DND-41 (cell line): ENCODE results near the gene RAMACL.
"Not testable (repeated sequence)": the region's sequence is repeated elsewhere in the genome, so short reads cannot be mapped to it uniquely, and the experiment has no call there.

Experiments used
- ATAC-seq: fragments of 200-7000 bp; cut with Tn5 transposase; 3 replicates; pipeline ENCODE4 v1.9.1; 2021; ENCODE audit warnings: low read depth; ENCODE audit not compliant: insufficient read depth
- DNase-seq: peaks from one replicate; pipeline ENCODE4 v3.0.0-alpha.2; 2020
- H2AFZ ChIP-seq: 2 replicates; pipeline ENCODE4 v1.6.0; 2012; ENCODE audit warnings: low read depth, low read length
- H3K27ac ChIP-seq: 2 replicates; pipeline ENCODE4 v1.5.1; 2012; ENCODE audit warnings: low read length, inconsistent platforms
- H3K27me3 ChIP-seq: fragments of 200-600 bp; sonication (generic); 2 replicates; pipeline ENCODE4 v1.6.0; 2012; ENCODE audit warnings: low read length, mild to moderate bottlenecking, inconsistent platforms; ENCODE audit not compliant: insufficient read depth, poor library complexity
- H3K36me3 ChIP-seq: 2 replicates; pipeline ENCODE4 v1.5.1; 2012; ENCODE audit warnings: low read length, inconsistent platforms; ENCODE audit not compliant: insufficient read depth
- H3K4me1 ChIP-seq: 2 replicates; pipeline ENCODE4 v1.5.1; 2012; ENCODE audit warnings: mild to moderate bottlenecking, low read length; ENCODE audit not compliant: insufficient read depth
- H3K4me2 ChIP-seq: 2 replicates; pipeline ENCODE4 v1.6.0; 2012; ENCODE audit warnings: mild to moderate bottlenecking, moderate library complexity, low read length, inconsistent platforms; ENCODE audit not compliant: insufficient read depth
- H3K4me3 ChIP-seq, 2 experiments: fragments of 200-600 bp in 1 of 2; shearing (Covaris generic) in 1 of 2; 2 replicates each; pipeline ENCODE4 v1.5.1; 2012 to 2016; ENCODE audit warnings: inconsistent platforms in 2 of 2, low read length in 2 of 2, mild to moderate bottlenecking in 2 of 2, low read depth in 1 of 2, moderate library complexity in 1 of 2
- H3K79me2 ChIP-seq: 2 replicates; pipeline ENCODE4 v1.6.0; 2012; ENCODE audit warnings: low read length, inconsistent platforms; ENCODE audit not compliant: insufficient read depth
- H3K9ac ChIP-seq: 2 replicates; pipeline ENCODE4 v1.6.0; 2012; ENCODE audit warnings: low read depth, mild to moderate bottlenecking, inconsistent platforms, low read length, moderate library complexity
- H3K9me3 ChIP-seq: 2 replicates; pipeline ENCODE4 v1.5.1; 2012; ENCODE audit warnings: low read length, moderate library complexity, mild to moderate bottlenecking, inconsistent platforms; ENCODE audit not compliant: insufficient read depth, severe bottlenecking
- H4K20me1 ChIP-seq: 2 replicates; pipeline ENCODE4 v1.6.0; 2012; ENCODE audit warnings: low read length; ENCODE audit not compliant: insufficient read depth
- CTCF ChIP-seq: IDR thresholded peaks from 2 replicates; pipeline ENCODE4 v1.5.1; 2012; ENCODE audit warnings: borderline replicate concordance, low read length, moderate library complexity, mild to moderate bottlenecking; ENCODE audit not compliant: poor library complexity, severe bottlenecking; ENCODE audit errors: extremely low read depth
- EZH2 ChIP-seq: IDR thresholded peaks from 3 replicates; pipeline ENCODE4 v1.6.1; 2012; ENCODE audit warnings: borderline replicate concordance, low read depth, mild to moderate bottlenecking, moderate library complexity, low read length, inconsistent platforms; ENCODE audit not compliant: severe bottlenecking

The RAMACL gene

GRCh38 chr6:166582258-166582657, 4.2 kb downstream of the RAMACL start:
- Histone ChIP-seq H3K4me2 (no peak overlapping the region), H3K4me1 (no peaks in the 10 kb centered on the region), H3K79me2 (no peaks in the 10 kb centered on the region), H3K9me3 (no peaks in the 10 kb centered on the region), H3K27ac (no peak overlapping the region), H3K36me3 (no peaks in the 10 kb centered on the region), H3K4me3 (no peak overlapping the region), H3K9ac (no peak overlapping the region), H2AFZ (no peak overlapping the region), H3K27me3 (no peaks in the 10 kb centered on the region), H4K20me1 (no peaks in the 10 kb centered on the region)
- DNase-seq = no peak
- no peak for ATAC-seq
- TF ChIP-seq EZH2 = no peak
- no peak for TF ChIP-seq CTCF

- not testable (repeated sequence) for ATAC-seq
Measured at GRCh38 chr6:166581801-166582200, 4.7 kb downstream of the RAMACL start.

GRCh38 chr6:166581091-166581511, 5.4 kb downstream of the RAMACL start:
- H3K36me3 ChIP-seq = no peaks in the 10 kb centered on the region
- no peaks in the 10 kb centered on the region for H3K79me2 ChIP-seq
- H4K20me1 ChIP-seq = no peaks in the 10 kb centered on the region
- no peak overlapping the region for H2AFZ ChIP-seq
- H3K4me2 ChIP-seq = no peak overlapping the region
- no peak overlapping the region for H3K9ac ChIP-seq
- H3K27ac ChIP-seq = no peak overlapping the region
- no peaks in the 10 kb centered on the region for H3K9me3 ChIP-seq
- TF ChIP-seq CTCF = no peak
- TF ChIP-seq EZH2 = no peak
- ATAC-seq (no peak), DNase-seq (no peak)
- H3K27me3 ChIP-seq = no peaks in the 10 kb centered on the region
- no peak overlapping the region for H3K4me3 ChIP-seq
- no peaks in the 10 kb centered on the region for H3K4me1 ChIP-seq

More at GRCh38 chr6:166581801-166582200, 4.7 kb downstream of the RAMACL start:
- not testable (repeated sequence) for H3K27me3 ChIP-seq, H3K9me3 ChIP-seq, DNase-seq, H2AFZ ChIP-seq, H4K20me1 ChIP-seq, H3K79me2 ChIP-seq, H3K27ac ChIP-seq, H3K4me3 ChIP-seq, H3K4me1 ChIP-seq, H3K4me2 ChIP-seq, H3K9ac ChIP-seq, H3K36me3 ChIP-seq

GRCh38 chr6:166580076-166581050, 6.1 kb downstream of the RAMACL start:
- Histone ChIP-seq H3K27me3 (no peaks in the 10 kb centered on the region), H4K20me1 (no peaks in the 10 kb centered on the region), H3K27ac (no peak overlapping the region), H3K4me1 (no peaks in the 10 kb centered on the region), H3K4me2 (no peak overlapping the region), H3K36me3 (no peaks in the 10 kb centered on the region), H3K79me2 (no peaks in the 10 kb centered on the region), H3K4me3 (no peak overlapping the region), H3K9ac (no peak overlapping the region), H2AFZ (no peak overlapping the region), H3K9me3 (no peaks in the 10 kb centered on the region)
- ATAC-seq (no peak), DNase-seq (no peak)
- TF ChIP-seq CTCF = no peak
- TF ChIP-seq EZH2 = no peak
